Small intestine (tissue), 7 donors: ENCODE data around the gene FAM20B. TPM values are rescaled to one million over a fixed set of nuclear protein-coding genes. Genes with fewer than 3 reads are reported as not detected.
A peak's percentile ranks its signal among the peaks of the same experiment; 100 is the strongest.

ENCODE experiments used
- DNase-seq, 2 donors: peaks; one replicate each; pipeline versions ENCODE4 v3.0.0 to v3.0.0-alpha.2; 2013
- FAIRE-seq: peaks from 2 replicates; lab custom pipeline; 2012; peaks lifted over from hg19 to GRCh38; lab: Jason Lieb, UNC
- H3K27ac ChIP-seq, 3 donors: one replicate each; pipeline ENCODE4 v1.5.1; 2013; ENCODE audit warnings: low read length in 2 of 3, mild to moderate bottlenecking in 2 of 3, control low read depth in 1 of 3, inconsistent platforms in 1 of 3, low read depth in 1 of 3, moderate library complexity in 1 of 3
- H3K27me3 ChIP-seq, 3 donors: one replicate each; pipeline ENCODE4 v1.6.1; 2013; ENCODE audit warnings: low read length in 3 of 3, inconsistent platforms in 1 of 3; ENCODE audit not compliant: control insufficient read depth in 3 of 3, insufficient read depth in 3 of 3
- H3K36me3 ChIP-seq, 3 donors: one replicate each; pipeline ENCODE4 v1.6.1; 2013; ENCODE audit warnings: low read length in 3 of 3, inconsistent platforms in 1 of 3, low read depth in 1 of 3, mild to moderate bottlenecking in 1 of 3, moderate library complexity in 1 of 3; ENCODE audit not compliant: control insufficient read depth in 3 of 3, insufficient read depth in 2 of 3
- H3K4me1 ChIP-seq, 3 donors: one replicate each; pipeline ENCODE4 v1.6.1; 2013; ENCODE audit warnings: low read length in 2 of 3, inconsistent platforms in 1 of 3, low read depth in 1 of 3, mild to moderate bottlenecking in 1 of 3, moderate library complexity in 1 of 3; ENCODE audit not compliant: control insufficient read depth in 3 of 3, insufficient read depth in 2 of 3
- H3K4me3 ChIP-seq, 3 donors: one replicate each; pipeline ENCODE4 v1.5.1; 2013; ENCODE audit warnings: low read length in 3 of 3, control low read depth in 1 of 3, inconsistent platforms in 1 of 3, low read depth in 1 of 3, mild to moderate bottlenecking in 1 of 3, moderate library complexity in 1 of 3
- H3K9me3 ChIP-seq, 2 donors: one replicate each; pipeline ENCODE4 v1.6.1; 2013; ENCODE audit warnings: low read depth in 1 of 2, low read length in 1 of 2; ENCODE audit not compliant: control insufficient read depth in 2 of 2, insufficient read depth in 1 of 2
- WGBS, 3 donors: extraction: QIAGEN DNeasy Blood & Tissue Kit; methylation state at CpG; one replicate each; pipeline ENCODE4 v1.1.7; 2013; 5-methylcytosine and 5-hydroxymethylcytosine counted together
- polyA plus RNA-seq, 4 donors: library from polyadenylated mRNA; stranded (reverse) in 3 of 4; unstranded in 1 of 4; fragments of 200-250 nt in 3 of 4; fragments of 120-200 nt in 1 of 4; gene quantifications; one replicate each; pipeline versions ENCODE4 v1.2.1 to v1.2.3, GENCODE V29; 2013
- donor health status: healthy with polysubstance abuse.
- donor health status: control.
- donor health status: control.
- donor health status: Bipolar disorder and iron deficiency.
- donor health status: healthy.

FAM20B gene
- polyA plus RNA-seq, 4 donors = 5.4 to 24.9 (median 10.7) TPM

DNA sequence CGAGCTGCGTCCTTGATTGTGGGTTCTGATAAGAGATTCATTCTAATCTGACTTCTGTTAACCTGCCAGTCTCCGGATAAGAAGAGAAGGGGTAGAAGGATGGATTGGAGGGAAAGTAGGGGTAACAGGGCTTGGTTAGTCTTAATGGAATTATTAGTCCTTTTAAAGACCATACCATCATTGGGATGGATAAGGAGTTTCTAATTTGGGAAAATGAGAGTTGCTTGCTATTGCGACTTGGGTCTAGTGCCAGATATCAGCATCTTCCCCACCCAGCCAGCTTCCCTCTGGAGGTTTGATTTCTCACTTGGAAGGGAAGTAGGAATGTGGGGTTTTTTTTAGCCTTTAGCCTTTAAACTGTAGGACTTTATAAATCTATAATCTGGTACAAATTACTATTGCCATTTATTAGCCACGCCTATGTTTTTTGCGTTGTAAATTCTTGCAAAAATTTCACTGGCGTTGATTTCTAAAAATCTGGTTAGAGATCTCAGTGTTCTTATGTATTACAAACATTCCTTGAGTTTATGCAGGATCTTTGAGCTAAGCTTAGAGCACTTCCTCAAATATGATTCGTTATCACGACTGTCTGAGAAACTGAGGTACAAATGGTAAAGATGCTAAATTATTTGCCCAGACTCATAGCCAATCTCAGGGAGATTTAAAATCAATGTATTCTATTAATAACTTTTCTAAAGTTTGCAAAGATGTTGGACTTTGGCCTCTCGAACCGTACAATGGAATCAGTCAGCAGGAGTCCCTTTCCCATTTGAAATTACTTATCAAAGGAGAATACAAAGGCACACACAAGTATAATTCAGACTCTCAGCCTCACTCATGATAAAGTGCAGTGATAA is 1.3 kb downstream of the FAM20B start:
- Histone ChIP-seq H3K27ac (peak overlapping the region; percentile 96 to 99 (median 98)), H3K36me3 (no peaks in the 10 kb centered on the region), H3K4me3 (peak overlapping the region; percentile 72 to 90 (median 77)), H3K27me3 (no peaks in the 10 kb centered on the region), H3K4me1 (peaks cover 7 to 38% (median 7%) of the 10 kb centered on the region in 3 donors), H3K9me3 (no peaks in the 10 kb centered on the region)
- FAIRE-seq (no peak), DNase-seq (peak; percentile 58 to 69)
- WGBS, 3 donors = 6 to 24% (median 19%) methylated on average over 11 of the region's 11 CpGs

DNA sequence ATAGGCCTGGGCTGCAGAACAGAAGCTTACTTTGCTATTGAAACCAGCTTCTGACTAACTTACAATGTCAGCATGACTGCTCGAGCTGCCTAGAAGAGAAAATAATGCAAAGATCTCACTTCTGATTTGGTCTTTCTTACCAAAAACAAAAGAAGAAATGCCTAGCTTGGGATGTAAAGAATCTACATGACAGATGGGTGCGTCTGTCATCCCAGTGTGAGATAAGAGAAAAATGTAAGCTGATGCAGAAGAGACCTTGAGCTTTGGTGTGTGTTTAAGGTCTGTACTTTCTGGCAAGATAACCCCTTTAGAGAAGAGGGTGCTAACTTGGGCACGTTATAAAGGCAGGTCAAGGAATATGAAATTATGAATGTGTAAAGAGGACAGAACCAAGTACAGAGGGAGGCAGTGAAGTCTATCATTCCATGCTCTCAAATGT is 3.6 kb downstream of the FAM20B start:
- 18 to 50% (median 35%) methylated on average over 3 of the region's 3 CpGs for WGBS, 3 donors
- Histone ChIP-seq H3K4me3 (no peak overlapping the region), H3K27me3 (no peaks in the 10 kb centered on the region), H3K36me3 (no peaks in the 10 kb centered on the region), H3K27ac (no peak overlapping the region), H3K9me3 (no peaks in the 10 kb centered on the region), H3K4me1 (peaks cover 8 to 32% (median 14%) of the 10 kb centered on the region in 3 donors)
- no peak for FAIRE-seq
- DNase-seq = peak; percentile 28 to 55

DNA sequence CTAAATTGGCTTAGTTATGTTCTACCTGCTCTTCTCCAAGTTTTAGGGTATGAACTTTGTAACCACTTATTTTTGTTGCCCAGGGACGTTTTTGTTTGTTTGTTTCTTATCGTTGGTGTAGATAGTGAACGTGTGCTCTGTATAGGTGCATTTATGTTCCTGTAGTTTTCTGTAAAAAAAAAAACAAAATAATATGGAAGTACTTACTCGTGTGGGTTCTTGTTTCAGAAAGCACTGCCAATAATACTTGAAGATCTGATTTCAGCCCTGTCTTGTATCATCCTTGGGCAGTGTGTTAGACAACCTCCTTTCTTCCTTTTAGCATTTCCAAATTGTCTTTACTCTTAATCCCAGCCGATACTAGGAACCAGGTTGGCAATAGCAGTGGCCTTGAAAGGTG is 4.4 kb downstream of the FAM20B start:
- WGBS, 3 donors = 19 to 49% (median 27%) methylated on average over 5 of the region's 5 CpGs
- DNase-seq (no peak), FAIRE-seq (no peak)
- Histone ChIP-seq H3K27me3 (no peaks in the 10 kb centered on the region), H3K9me3 (no peaks in the 10 kb centered on the region), H3K36me3 (no peaks in the 10 kb centered on the region), H3K4me1 (peaks cover 9 to 24% (median 17%) of the 10 kb centered on the region in 3 donors), H3K27ac (no peak overlapping the region), H3K4me3 (no peak overlapping the region)

DNA sequence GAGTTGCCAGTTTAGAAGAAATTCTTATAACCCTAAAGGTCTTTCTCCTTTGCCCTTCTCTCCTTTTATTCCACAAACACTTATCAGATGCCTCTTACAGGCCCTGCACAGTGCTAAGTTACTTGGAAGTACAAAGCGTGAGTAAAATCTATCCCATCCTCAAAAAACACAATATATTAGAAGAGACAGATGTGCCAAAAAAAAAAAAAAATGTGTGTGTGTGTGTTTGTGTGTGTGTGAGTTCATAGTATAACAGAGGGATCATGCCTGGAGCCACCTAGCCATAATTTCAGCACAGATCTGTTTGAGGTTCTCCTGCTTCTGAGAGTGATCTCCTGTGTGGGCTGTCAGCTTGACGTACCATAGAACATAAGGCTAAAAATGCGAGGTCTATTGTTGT is 5.0 kb downstream of the FAM20B start:
- Histone ChIP-seq H3K36me3 (no peaks in the 10 kb centered on the region), H3K27ac (no peak overlapping the region), H3K27me3 (no peaks in the 10 kb centered on the region), H3K4me1 (peaks cover 12 to 23% (median 17%) of the 10 kb centered on the region in 3 donors), H3K4me3 (no peak overlapping the region), H3K9me3 (no peaks in the 10 kb centered on the region)
- FAIRE-seq (no peak), DNase-seq (no peak)
- 69 to 81% (median 76%) methylated on average over 3 of the region's 3 CpGs for WGBS, 3 donors

DNA sequence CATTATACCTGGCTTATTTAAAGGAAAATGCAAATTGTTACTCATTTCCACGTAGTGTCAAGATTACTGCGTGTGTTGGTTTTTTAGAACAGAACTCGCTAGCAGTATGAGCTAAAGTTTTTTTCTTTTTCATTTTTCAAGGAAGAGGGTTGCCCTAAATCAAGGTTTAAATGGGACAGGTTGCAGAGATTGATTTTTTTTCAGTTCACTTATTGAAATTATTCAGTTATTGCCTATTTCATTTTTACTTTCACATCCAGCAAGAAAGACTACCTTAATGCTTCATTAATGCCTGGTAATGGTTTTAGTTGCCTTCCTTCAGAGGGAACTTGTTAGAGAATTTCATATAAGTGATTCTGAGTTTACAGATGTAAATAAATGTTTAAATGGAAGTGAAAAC is 5.6 kb downstream of the FAM20B start:
- Histone ChIP-seq H3K36me3 (no peaks in the 10 kb centered on the region), H3K9me3 (no peaks in the 10 kb centered on the region), H3K27me3 (no peaks in the 10 kb centered on the region), H3K4me3 (no peak overlapping the region), H3K4me1 (peaks cover 12 to 23% (median 17%) of the 10 kb centered on the region in 3 donors), H3K27ac (no peak overlapping the region)
- DNase-seq = no peak
- FAIRE-seq = no peak
- 74 to 81% (median 78%) methylated on average over 3 of the region's 3 CpGs for WGBS, 3 donors

DNA sequence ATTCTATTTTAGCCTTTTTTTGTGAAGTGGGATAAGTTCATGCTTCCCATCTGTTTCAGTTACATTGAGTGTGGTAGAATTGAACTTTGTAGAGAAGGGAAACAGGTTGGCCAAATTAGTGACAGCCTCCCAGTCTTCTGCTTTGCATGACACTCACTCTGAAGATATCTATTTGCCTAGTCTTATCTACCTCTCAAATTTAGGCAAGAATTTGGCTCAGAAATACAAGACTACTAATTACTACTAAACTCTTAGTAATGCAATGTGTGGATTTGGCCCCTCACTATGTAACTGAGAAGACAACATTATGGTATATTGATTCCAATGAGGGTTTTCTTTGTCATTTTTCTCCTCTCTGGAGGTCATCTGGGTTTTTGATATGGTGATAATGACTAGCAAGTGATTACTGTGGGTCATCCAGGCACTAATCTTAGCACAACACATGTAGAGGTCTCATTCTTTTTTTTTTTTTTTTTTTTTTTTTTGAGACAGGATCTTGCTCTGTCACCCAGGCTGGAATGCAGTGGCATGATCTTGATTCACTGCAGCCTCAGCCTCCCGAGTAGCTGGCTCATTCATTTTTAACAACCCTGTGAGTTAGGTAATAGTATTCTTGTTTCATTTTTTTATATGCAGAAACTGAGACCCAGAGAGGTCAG is 6.3 kb downstream of the FAM20B start:
- 38 to 48% (median 40%) methylated on average over 1 of the region's 1 CpG for WGBS, 3 donors
- no peak overlapping the region for H3K4me3 ChIP-seq
- H3K4me1 ChIP-seq = peaks cover 12 to 21% (median 17%) of the 10 kb centered on the region in 3 donors
- no peak for FAIRE-seq
- no peaks in the 10 kb centered on the region for H3K36me3 ChIP-seq
- H3K27me3 ChIP-seq = no peaks in the 10 kb centered on the region
- no peaks in the 10 kb centered on the region for H3K9me3 ChIP-seq
- no peak overlapping the region for H3K27ac ChIP-seq
- DNase-seq = no peak

DNA sequence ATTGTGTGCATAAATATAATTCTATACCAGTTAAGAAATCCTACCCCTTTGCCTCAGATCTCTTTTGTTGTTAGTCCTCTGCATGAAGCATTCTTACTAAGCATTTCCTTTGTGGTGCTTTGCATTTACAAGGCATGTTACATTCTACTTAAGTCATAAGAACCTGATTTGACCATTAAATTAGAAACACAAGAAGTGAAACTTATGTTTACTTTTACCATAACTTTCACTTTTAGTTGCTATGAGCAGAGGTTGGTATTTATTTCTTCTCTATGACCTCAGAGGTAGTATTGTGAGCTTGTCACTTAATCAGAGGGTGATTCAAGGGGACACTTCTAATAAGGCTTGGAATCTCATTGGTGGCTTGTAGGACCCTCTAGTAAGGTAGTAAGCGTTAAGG is 9.0 kb downstream of the FAM20B start:
- DNase-seq = peak in 1 of 2 donors; percentile 38
- no peak for FAIRE-seq
- Histone ChIP-seq H3K27ac (peak overlapping the region in 1 of 3 donors; percentile 26), H3K27me3 (no peaks in the 10 kb centered on the region), H3K4me1 (peaks cover 6 to 15% (median 6%) of the 10 kb centered on the region in 3 donors), H3K9me3 (no peaks in the 10 kb centered on the region), H3K36me3 (no peaks in the 10 kb centered on the region), H3K4me3 (no peak overlapping the region)
- WGBS, 3 donors = 19 to 71% (median 29%) methylated on average over 1 of the region's 1 CpG

DNA sequence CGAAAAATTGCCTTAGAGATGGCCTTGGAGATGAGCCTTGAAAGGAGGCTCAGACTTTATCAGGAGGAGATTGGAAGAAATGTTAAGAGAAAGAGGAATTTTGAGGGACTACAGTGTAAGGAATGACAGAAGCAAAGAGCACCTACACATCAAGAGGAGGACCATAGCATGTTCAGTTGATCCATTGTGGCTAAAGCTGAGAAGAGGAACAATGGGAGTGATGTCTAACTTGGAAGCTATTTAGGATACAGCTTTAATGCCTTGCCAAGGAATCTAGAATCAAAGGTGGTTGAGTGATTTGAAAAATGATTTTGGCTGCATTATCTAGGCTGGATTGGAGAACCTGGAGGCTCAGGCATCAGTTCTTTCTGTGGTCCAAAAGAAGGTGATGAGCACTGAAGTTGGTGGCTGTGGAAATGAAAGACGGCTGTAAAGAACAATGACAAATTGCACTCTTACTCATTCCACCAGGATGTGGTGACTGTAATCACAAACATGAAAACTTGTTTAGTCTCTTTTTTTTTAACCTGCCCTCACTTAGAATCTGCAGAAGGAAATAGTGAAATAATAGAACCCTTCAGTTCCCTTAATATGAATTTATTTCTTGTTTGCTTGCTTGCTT is 11.3 kb downstream of the FAM20B start:
- Histone ChIP-seq H3K4me1 (peaks cover 0 to 10% (median 6%) of the 10 kb centered on the region in 3 donors), H3K27ac (no peak overlapping the region), H3K9me3 (peaks cover 0 to 6% of the 10 kb centered on the region in 2 donors), H3K27me3 (no peaks in the 10 kb centered on the region), H3K4me3 (no peak overlapping the region), H3K36me3 (no peaks in the 10 kb centered on the region)
- no peak for FAIRE-seq
- no peak for DNase-seq
- 69 to 74% (median 73%) methylated on average over 2 of the region's 2 CpGs for WGBS, 3 donors
